Measurements from ENCODE around the gene PCNX1.

PCNX1 gene

DNA sequence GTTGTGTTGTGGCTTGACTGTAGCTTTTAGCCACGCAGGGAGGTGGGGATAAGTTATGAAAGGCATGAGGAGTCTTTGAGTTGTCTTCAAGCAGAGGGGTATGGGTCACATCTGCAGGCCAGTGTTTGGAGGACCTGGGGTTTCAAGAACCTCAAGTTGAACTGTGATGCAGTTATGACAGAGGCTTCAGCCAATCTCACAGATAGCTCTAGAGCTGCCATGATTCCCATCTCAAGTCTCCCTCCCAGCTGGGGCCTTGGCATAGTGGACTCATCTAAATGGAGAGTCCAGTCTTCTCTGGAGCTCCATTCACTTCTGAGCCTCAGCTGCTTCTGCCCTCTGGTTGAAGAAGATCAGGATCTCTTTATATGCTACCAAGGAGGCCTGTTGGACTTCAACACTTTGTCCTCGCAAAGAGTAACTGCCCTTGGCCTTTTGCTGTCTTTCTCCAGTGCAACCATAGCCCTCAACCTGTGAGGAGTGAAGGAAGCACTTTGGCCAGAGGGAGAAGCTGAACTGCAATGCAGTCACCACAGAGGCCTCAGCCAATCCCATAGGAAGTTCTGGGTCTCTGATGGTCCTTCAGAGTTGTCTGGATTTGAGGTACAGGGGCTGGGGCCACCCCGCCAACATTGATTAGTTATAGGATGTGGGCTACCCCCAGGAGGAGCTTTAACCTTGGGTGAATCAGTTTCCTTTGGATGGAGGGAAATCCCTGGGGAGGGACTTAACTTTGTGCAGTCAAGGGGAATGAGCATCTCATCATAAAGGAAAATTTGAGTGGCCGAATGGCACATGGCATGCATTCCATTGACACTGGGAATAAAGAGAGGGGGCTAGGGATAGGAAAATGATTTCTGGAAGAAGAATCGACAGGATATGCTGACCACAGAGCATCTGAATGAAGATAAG, 230.5 kb downstream of the PCNX1 start (continued):
- TF ChIP-seq CSDC2 (CRISPR knock-in tag; IDR thresholded peaks at IDR 0.05), result no peak

- peak; percentile 97 for ATAC-seq
These were observed 231.4 kb downstream of the PCNX1 start for GRCh38 chr14:71138448-71139293.

GRCh38 chr14:71139294-71139946, 232.2 kb downstream of the PCNX1 start:
- TF ChIP-seq ZFP30 (CRISPR knock-in tag; IDR thresholded peaks at IDR 0.05) (no peak), OSR1 (CRISPR knock-in tag; IDR thresholded peaks at IDR 0.05) (no peak), ZNF8 (CRISPR knock-in tag; IDR thresholded peaks at IDR 0.05) (no peak), ISL1 (CRISPR knock-in tag; IDR thresholded peaks at IDR 0.05) (no peak), ZFP3 (CRISPR knock-in tag; IDR thresholded peaks at IDR 0.05) (no peak), PPARA (CRISPR knock-in tag; IDR thresholded peaks at IDR 0.05; ENCODE audit: borderline replicate concordance) (no peak), ZC3H10 (CRISPR knock-in tag; IDR thresholded peaks at IDR 0.05) (no peak), BACH2 (CRISPR knock-in tag; IDR thresholded peaks at IDR 0.05; ENCODE audit: borderline replicate concordance) (no peak), ZNF565 (CRISPR knock-in tag; conservative IDR thresholded peaks at IDR 0.05; ENCODE audit: low read depth) (no peak), TOX (CRISPR knock-in tag; IDR thresholded peaks at IDR 0.05; ENCODE audit: borderline replicate concordance) (no peak), RARB (CRISPR knock-in tag; IDR thresholded peaks at IDR 0.05) (no peak), CSDC2 (CRISPR knock-in tag; IDR thresholded peaks at IDR 0.05) (no peak), SNAI2 (CRISPR knock-in tag; IDR thresholded peaks at IDR 0.05) (no peak), ARNTL (CRISPR knock-in tag; IDR thresholded peaks at IDR 0.05; ENCODE audit: borderline replicate concordance, low read depth) (no peak)
- TF ChIP-seq, protein P1, sequence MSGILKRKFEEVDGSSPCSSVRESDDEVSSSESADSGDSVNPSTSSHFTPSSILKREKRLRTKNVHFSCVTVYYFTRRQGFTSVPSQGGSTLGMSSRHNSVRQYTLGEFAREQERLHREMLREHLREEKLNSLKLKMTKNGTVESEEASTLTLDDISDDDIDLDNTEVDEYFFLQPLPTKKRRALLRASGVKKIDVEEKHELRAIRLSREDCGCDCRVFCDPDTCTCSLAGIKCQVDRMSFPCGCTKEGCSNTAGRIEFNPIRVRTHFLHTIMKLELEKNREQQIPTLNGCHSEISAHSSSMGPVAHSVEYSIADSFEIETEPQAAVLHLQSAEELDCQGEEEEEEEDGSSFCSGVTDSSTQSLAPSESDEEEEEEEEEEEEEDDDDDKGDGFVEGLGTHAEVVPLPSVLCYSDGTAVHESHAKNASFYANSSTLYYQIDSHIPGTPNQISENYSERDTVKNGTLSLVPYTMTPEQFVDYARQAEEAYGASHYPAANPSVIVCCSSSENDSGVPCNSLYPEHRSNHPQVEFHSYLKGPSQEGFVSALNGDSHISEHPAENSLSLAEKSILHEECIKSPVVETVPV (CRISPR knock-in tag; IDR thresholded peaks at IDR 0.05), result no peak
- peak; percentile 16; the same call in 2 of the 3 replicates for ATAC-seq

More at GRCh38 chr14:71138448-71139293, 231.4 kb downstream of the PCNX1 start:
- TF ChIP-seq ISL1 (CRISPR knock-in tag; IDR thresholded peaks at IDR 0.05) (no peak), PPARA (CRISPR knock-in tag; IDR thresholded peaks at IDR 0.05; ENCODE audit: borderline replicate concordance) (no peak), ZNF565 (CRISPR knock-in tag; conservative IDR thresholded peaks at IDR 0.05; ENCODE audit: low read depth) (no peak), OSR1 (CRISPR knock-in tag; IDR thresholded peaks at IDR 0.05) (no peak), ZNF70 (CRISPR knock-in tag; IDR thresholded peaks at IDR 0.05) (no peak), TCF4 (CRISPR knock-in tag; IDR thresholded peaks at IDR 0.05; ENCODE audit: borderline replicate concordance) (no peak), GLIS3 (CRISPR knock-in tag; IDR thresholded peaks at IDR 0.05) (no peak)

GRCh38 chr14:71140157-71140556, 232.9 kb downstream of the PCNX1 start:
- TF ChIP-seq ARNTL (CRISPR knock-in tag; IDR thresholded peaks at IDR 0.05; ENCODE audit: borderline replicate concordance, low read depth) (no peak), ZFP30 (CRISPR knock-in tag; IDR thresholded peaks at IDR 0.05) (no peak), OSR1 (CRISPR knock-in tag; IDR thresholded peaks at IDR 0.05) (no peak), ZNF8 (CRISPR knock-in tag; IDR thresholded peaks at IDR 0.05) (no peak)
- no peak for ATAC-seq

DNA sequence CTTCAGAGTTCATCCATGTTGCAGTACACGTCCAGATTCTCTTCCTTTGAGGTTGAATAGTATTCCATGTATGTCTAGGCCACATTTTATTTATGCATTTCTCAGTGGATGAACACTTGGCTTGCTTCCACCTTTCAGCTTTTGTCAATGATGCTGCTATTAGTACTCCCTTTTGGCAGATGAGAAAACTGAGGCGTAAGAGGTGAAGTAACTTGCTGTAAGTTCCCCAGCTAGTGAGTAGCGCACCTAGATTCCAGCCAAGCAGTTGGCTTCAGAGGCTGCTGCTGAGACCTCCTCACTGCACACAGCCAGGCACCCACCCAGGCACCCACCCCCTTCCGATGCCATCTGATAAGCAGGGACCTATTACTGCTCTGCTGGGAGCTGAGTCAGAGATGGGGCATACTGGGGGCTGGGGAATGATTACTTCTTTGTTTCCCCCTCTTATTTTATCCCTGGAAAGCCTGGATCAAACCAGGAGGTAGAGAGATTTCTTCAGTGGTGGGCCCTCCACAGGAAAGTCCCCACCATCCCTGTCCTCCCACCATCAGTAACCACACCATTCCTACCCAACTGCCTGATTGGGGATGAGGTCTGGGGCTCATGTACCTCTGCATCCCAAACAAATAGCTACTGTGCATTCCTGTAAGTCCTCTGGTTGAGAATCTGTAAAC, 234.6 kb downstream of the PCNX1 start:
- no peak for ATAC-seq
- TF ChIP-seq, protein P2, sequence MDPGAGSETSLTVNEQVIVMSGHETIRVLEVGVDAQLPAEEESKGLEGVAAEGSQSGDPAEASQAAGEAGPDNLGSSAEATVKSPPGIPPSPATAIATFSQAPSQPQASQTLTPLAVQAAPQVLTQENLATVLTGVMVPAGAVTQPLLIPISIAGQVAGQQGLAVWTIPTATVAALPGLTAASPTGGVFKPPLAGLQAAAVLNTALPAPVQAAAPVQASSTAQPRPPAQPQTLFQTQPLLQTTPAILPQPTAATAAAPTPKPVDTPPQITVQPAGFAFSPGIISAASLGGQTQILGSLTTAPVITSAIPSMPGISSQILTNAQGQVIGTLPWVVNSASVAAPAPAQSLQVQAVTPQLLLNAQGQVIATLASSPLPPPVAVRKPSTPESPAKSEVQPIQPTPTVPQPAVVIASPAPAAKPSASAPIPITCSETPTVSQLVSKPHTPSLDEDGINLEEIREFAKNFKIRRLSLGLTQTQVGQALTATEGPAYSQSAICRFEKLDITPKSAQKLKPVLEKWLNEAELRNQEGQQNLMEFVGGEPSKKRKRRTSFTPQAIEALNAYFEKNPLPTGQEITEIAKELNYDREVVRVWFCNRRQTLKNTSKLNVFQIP (CRISPR knock-in tag; IDR thresholded peaks at IDR 0.05; ENCODE audit: borderline replicate concordance, low read depth), result no peak
- TF ChIP-seq, protein P1 (CRISPR knock-in tag; IDR thresholded peaks at IDR 0.05), result no peak
- no peak for TF ChIP-seq TCF4 (CRISPR knock-in tag; IDR thresholded peaks at IDR 0.05; ENCODE audit: borderline replicate concordance)
- TF ChIP-seq ZFP3 (CRISPR knock-in tag; IDR thresholded peaks at IDR 0.05), result no peak
- TF ChIP-seq ZFP30 (CRISPR knock-in tag; IDR thresholded peaks at IDR 0.05), result no peak
- no peak for TF ChIP-seq CSDC2 (CRISPR knock-in tag; IDR thresholded peaks at IDR 0.05)
- no peak for TF ChIP-seq ESRRG (CRISPR knock-in tag; IDR thresholded peaks at IDR 0.05)
- TF ChIP-seq, protein P3, sequence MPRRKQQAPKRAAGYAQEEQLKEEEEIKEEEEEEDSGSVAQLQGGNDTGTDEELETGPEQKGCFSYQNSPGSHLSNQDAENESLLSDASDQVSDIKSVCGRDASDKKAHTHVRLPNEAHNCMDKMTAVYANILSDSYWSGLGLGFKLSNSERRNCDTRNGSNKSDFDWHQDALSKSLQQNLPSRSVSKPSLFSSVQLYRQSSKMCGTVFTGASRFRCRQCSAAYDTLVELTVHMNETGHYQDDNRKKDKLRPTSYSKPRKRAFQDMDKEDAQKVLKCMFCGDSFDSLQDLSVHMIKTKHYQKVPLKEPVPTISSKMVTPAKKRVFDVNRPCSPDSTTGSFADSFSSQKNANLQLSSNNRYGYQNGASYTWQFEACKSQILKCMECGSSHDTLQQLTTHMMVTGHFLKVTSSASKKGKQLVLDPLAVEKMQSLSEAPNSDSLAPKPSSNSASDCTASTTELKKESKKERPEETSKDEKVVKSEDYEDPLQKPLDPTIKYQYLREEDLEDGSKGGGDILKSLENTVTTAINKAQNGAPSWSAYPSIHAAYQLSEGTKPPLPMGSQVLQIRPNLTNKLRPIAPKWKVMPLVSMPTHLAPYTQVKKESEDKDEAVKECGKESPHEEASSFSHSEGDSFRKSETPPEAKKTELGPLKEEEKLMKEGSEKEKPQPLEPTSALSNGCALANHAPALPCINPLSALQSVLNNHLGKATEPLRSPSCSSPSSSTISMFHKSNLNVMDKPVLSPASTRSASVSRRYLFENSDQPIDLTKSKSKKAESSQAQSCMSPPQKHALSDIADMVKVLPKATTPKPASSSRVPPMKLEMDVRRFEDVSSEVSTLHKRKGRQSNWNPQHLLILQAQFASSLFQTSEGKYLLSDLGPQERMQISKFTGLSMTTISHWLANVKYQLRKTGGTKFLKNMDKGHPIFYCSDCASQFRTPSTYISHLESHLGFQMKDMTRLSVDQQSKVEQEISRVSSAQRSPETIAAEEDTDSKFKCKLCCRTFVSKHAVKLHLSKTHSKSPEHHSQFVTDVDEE (CRISPR knock-in tag; IDR thresholded peaks at IDR 0.05), result no peak
- TF ChIP-seq ZNF565 (CRISPR knock-in tag; conservative IDR thresholded peaks at IDR 0.05; ENCODE audit: low read depth), result no peak
- no peak for TF ChIP-seq TOX (CRISPR knock-in tag; IDR thresholded peaks at IDR 0.05; ENCODE audit: borderline replicate concordance)

Data from SK-N-SH treated with all-trans-retinoic acid at 6 μM for 48 hours (cell line).